ENCODE measurements around the gene GPNMB. TPM values are rescaled to one million over a fixed set of nuclear protein-coding genes. Genes with fewer than 3 reads are reported as not detected.

GPNMB gene
- total RNA-seq, 6 experiments from 2014 or later = 19.3 to 48.8 (median 44.1) TPM

DNA sequence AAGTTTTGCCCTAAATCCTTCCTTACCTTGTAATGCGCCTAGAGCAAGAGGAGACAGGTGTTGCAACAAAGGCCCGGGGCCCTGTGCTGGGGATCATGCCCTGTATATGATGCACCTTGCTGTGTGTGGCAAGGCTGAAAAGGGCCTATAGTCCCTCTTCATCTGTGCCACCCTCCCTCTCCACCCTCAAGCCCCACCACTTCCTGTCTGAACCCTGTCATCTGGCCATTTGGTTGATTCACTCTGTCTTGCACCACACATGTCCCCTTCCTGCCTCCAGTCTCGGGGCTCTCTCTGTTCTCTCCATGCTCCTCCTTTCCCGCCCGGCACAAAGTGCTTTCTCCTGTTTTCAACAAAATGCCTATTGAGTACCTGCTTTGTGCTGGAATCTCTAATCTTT lies 41.0 kb downstream of the GPNMB start:
- H3K27me3 Mint-ChIP-seq (ENCODE audit: insufficient read depth) = peaks cover 2% of the 10 kb centered on the region; the same call in 1 of the 2 replicates

DNA sequence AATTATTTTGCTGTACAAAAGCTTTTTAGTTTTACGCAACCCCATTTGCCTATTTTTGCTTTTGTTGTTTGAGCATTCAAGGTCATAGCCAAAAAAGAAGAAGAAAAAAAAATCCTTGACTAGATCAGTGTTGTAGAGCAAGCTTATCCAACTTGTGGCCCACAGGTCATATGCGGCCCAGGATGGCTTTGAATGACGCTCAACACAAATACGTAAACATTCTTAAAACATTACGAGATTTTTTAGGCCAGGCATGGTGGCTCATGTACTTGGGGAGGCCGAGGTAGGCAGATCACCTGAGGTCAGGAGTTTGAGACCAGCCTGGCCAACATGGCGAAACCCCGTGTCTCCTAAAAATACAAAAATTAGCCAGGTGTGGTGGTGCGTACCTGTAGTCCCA lies 44.4 kb downstream of the GPNMB start:
- Mint-ChIP-seq H3K27ac (no peak overlapping the region), H3K4me1 (ENCODE audit: low read depth) (peaks cover 6% of the 10 kb centered on the region; the same call in 1 of the 2 replicates), H3K27me3 (ENCODE audit: insufficient read depth) (peaks cover 2% of the 10 kb centered on the region; the same call in 1 of the 2 replicates), H3K36me3 (ENCODE audit: low read depth) (no peaks in the 10 kb centered on the region), H3K9me3 (no peaks in the 10 kb centered on the region), H3K4me3 (no peak overlapping the region)
- TF ChIP-seq, protein P1, sequence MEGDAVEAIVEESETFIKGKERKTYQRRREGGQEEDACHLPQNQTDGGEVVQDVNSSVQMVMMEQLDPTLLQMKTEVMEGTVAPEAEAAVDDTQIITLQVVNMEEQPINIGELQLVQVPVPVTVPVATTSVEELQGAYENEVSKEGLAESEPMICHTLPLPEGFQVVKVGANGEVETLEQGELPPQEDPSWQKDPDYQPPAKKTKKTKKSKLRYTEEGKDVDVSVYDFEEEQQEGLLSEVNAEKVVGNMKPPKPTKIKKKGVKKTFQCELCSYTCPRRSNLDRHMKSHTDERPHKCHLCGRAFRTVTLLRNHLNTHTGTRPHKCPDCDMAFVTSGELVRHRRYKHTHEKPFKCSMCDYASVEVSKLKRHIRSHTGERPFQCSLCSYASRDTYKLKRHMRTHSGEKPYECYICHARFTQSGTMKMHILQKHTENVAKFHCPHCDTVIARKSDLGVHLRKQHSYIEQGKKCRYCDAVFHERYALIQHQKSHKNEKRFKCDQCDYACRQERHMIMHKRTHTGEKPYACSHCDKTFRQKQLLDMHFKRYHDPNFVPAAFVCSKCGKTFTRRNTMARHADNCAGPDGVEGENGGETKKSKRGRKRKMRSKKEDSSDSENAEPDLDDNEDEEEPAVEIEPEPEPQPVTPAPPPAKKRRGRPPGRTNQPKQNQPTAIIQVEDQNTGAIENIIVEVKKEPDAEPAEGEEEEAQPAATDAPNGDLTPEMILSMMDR (IDR thresholded peaks at IDR 0.05) = no peak
- no peak for DNase-seq

More for the DNA sequence above, 41.0 kb downstream of the GPNMB start:
- H3K4me3 Mint-ChIP-seq = no peak overlapping the region
- no peak for DNase-seq
- peaks cover 6% of the 10 kb centered on the region; the same call in 1 of the 2 replicates for H3K4me1 Mint-ChIP-seq (ENCODE audit: low read depth)
- H3K36me3 Mint-ChIP-seq (ENCODE audit: low read depth) = no peaks in the 10 kb centered on the region
- no peak overlapping the region for H3K27ac Mint-ChIP-seq
- TF ChIP-seq, protein P1 (IDR thresholded peaks at IDR 0.05) = no peak
- no peaks in the 10 kb centered on the region for H3K9me3 Mint-ChIP-seq

DNA sequence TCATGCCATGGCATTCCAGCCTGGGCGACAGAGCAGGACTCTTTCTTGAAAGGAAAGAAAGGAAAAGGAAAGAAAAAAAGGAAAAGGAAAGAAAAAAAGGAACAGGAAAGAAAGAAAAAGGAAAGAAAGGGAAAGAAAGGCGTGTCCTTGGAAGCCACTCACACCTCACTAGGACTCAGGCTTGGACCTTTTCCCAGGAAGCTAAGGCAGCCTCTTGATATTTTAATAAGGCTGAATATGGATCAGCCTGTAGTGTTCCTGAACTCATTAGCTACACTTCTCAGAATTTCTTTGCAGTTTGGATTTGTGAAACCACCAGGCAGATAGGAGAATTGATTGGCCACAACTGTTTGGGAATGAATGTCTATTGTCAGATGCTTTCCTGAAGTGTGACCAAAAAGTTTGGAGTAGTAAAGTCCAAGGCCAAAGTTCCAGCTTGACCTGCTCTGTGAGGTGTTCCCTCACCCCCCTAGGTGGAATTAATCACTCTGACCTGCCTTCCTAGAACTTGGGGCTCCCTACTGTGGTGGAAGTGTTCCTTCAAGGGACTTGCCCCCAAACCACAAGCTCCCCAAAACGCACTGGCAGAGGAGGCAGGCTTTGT lies 45.5 kb downstream of the GPNMB start:
- no peaks in the 10 kb centered on the region for H3K36me3 Mint-ChIP-seq (ENCODE audit: low read depth)
- no peak overlapping the region for H3K27ac Mint-ChIP-seq
- H3K4me3 Mint-ChIP-seq = no peak overlapping the region
- peaks cover 2% of the 10 kb centered on the region; the same call in 1 of the 2 replicates for H3K27me3 Mint-ChIP-seq (ENCODE audit: insufficient read depth)
- DNase-seq = no peak
- H3K9me3 Mint-ChIP-seq = no peaks in the 10 kb centered on the region
- peaks cover 6% of the 10 kb centered on the region; the same call in 1 of the 2 replicates for H3K4me1 Mint-ChIP-seq (ENCODE audit: low read depth)
- TF ChIP-seq, protein P1 (IDR thresholded peaks at IDR 0.05) = no peak

DNA sequence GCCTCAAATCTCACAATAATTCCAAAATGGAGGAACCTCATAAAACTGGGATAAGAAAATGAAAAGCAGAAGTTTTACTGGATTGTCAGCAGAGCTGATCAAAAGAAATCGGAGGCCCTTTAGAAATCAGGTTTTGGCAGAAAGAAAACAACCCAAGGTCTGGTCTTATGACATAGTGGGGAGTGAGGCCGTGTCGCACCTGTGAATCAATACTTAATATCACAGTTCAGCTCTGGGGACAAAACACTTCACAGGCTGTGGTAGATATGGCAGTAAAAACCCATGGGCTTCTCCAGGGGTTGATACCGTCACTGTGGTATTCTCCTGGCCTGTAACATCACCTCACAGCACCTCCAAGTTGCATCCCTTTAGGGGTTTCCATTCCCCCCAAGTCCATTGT lies 46.0 kb downstream of the GPNMB start:
- Mint-ChIP-seq H3K27ac (no peak overlapping the region), H3K27me3 (ENCODE audit: insufficient read depth) (peaks cover 1% of the 10 kb centered on the region; the same call in 1 of the 2 replicates), H3K9me3 (no peaks in the 10 kb centered on the region), H3K4me3 (no peak overlapping the region), H3K36me3 (ENCODE audit: low read depth) (no peaks in the 10 kb centered on the region), H3K4me1 (ENCODE audit: low read depth) (peaks cover 7% of the 10 kb centered on the region)
- no peak for DNase-seq
- TF ChIP-seq, protein P1 (IDR thresholded peaks at IDR 0.05) = no peak

DNA sequence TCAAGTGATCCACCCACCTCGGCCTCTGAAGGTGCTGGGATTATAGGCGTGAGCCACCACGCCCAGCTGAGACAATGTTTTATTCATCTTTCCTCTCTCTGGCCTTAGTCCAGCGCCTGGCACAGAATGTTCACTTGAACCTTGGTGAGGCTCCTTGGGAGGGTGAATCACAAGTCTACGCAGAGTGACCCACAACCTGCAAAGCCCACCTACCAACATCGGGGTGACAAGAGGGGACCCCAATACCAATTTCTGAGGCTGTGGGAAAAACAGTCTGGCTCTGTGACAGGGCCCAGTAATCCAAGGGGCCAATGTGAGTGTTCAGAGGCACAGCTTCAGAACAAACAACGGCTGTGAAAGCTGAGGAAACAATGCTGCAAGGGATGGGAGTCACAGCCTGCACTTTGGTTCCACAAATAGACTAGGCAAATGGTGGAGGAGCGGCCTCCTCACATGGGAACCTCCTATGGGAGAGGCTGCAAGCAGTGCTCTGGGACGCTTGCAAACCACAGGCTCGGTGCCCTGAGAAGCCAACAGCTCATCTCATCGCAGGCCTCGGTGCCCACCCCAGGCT lies 47.0 kb downstream of the GPNMB start:
- Mint-ChIP-seq H3K9me3 (no peaks in the 10 kb centered on the region), H3K4me3 (no peak overlapping the region), H3K4me1 (ENCODE audit: low read depth) (peaks cover 12% of the 10 kb centered on the region), H3K36me3 (ENCODE audit: low read depth) (no peaks in the 10 kb centered on the region), H3K27me3 (ENCODE audit: insufficient read depth) (no peaks in the 10 kb centered on the region; the same call in 1 of the 2 replicates), H3K27ac (no peak overlapping the region)
- TF ChIP-seq, protein P1 (IDR thresholded peaks at IDR 0.05) = no peak
- DNase-seq = no peak

All from HFFc6 (cell line).